ENCODE results near the gene FPR1.
"Not testable (repeated sequence)": the region's sequence is repeated elsewhere in the genome, so short reads cannot be mapped to it uniquely, and the experiment has no call there.

Gene FPR1

GRCh38 chr19:51738523-51738922, 13.2 kb downstream of the FPR1 start:
- not testable (repeated sequence) for H3K4me1 ChIP-seq (ENCODE audit: control insufficient read depth in 1 of 2, insufficient read depth in 2 of 2, low read length in 2 of 2); H3K9me3 ChIP-seq (ENCODE audit: control insufficient read depth in 1 of 2, low read length in 2 of 2); H3K27me3 ChIP-seq (ENCODE audit: control insufficient read depth in 1 of 2, insufficient read depth in 2 of 2, low read length in 2 of 2); H3K4me3 ChIP-seq (ENCODE audit: low read depth in 1 of 2, low read length in 2 of 2); H3K9ac ChIP-seq (ENCODE audit: low read depth in 1 of 2, low read length in 2 of 2); H3K36me3 ChIP-seq (ENCODE audit: control insufficient read depth in 1 of 2, insufficient read depth in 2 of 2, low read length in 2 of 2); H3K27ac ChIP-seq (ENCODE audit: low read depth, low read length)

GRCh38 chr19:51737924-51738323, 13.8 kb downstream of the FPR1 start:
- Histone ChIP-seq H3K9me3 (ENCODE audit: control insufficient read depth in 1 of 2, low read length in 2 of 2) (no peaks in the 10 kb centered on the region), H3K36me3 (ENCODE audit: control insufficient read depth in 1 of 2, insufficient read depth in 2 of 2, low read length in 2 of 2) (no peaks in the 10 kb centered on the region), H3K9ac (ENCODE audit: low read depth in 1 of 2, low read length in 2 of 2) (no peak overlapping the region), H3K4me1 (ENCODE audit: control insufficient read depth in 1 of 2, insufficient read depth in 2 of 2, low read length in 2 of 2) (no peaks in the 10 kb centered on the region), H3K27ac (ENCODE audit: low read depth, low read length) (no peak overlapping the region), H3K27me3 (ENCODE audit: control insufficient read depth in 1 of 2, insufficient read depth in 2 of 2, low read length in 2 of 2) (no peaks in the 10 kb centered on the region), H3K4me3 (ENCODE audit: low read depth in 1 of 2, low read length in 2 of 2) (no peak overlapping the region)

GRCh38 chr19:51737389-51737788, 14.3 kb downstream of the FPR1 start:
- no peaks in the 10 kb centered on the region for H3K27me3 ChIP-seq (ENCODE audit: control insufficient read depth in 1 of 2, insufficient read depth in 2 of 2, low read length in 2 of 2)
- H3K9me3 ChIP-seq (ENCODE audit: control insufficient read depth in 1 of 2, low read length in 2 of 2) = no peaks in the 10 kb centered on the region
- no peak overlapping the region for H3K4me3 ChIP-seq (ENCODE audit: low read depth in 1 of 2, low read length in 2 of 2)

GRCh38 chr19:51735759-51736449, 15.8 kb downstream of the FPR1 start:
- H3K4me1 ChIP-seq (ENCODE audit: control insufficient read depth in 1 of 2, insufficient read depth in 2 of 2, low read length in 2 of 2) = no peaks in the 10 kb centered on the region
- H3K27ac ChIP-seq (ENCODE audit: low read depth, low read length) = no peak overlapping the region
- no peaks in the 10 kb centered on the region for H3K36me3 ChIP-seq (ENCODE audit: control insufficient read depth in 1 of 2, insufficient read depth in 2 of 2, low read length in 2 of 2)
- no peak overlapping the region for H3K9ac ChIP-seq (ENCODE audit: low read depth in 1 of 2, low read length in 2 of 2)
- no peaks in the 10 kb centered on the region for H3K27me3 ChIP-seq (ENCODE audit: control insufficient read depth in 1 of 2, insufficient read depth in 2 of 2, low read length in 2 of 2)
- H3K4me3 ChIP-seq (ENCODE audit: low read depth in 1 of 2, low read length in 2 of 2) = no peak overlapping the region
- no peaks in the 10 kb centered on the region for H3K9me3 ChIP-seq (ENCODE audit: control insufficient read depth in 1 of 2, low read length in 2 of 2)

More at GRCh38 chr19:51737389-51737788, 14.3 kb downstream of the FPR1 start:
- no peak overlapping the region for H3K27ac ChIP-seq (ENCODE audit: low read depth, low read length)
- H3K4me1 ChIP-seq (ENCODE audit: control insufficient read depth in 1 of 2, insufficient read depth in 2 of 2, low read length in 2 of 2) = no peaks in the 10 kb centered on the region
- no peak overlapping the region for H3K9ac ChIP-seq (ENCODE audit: low read depth in 1 of 2, low read length in 2 of 2)
- no peaks in the 10 kb centered on the region for H3K36me3 ChIP-seq (ENCODE audit: control insufficient read depth in 1 of 2, insufficient read depth in 2 of 2, low read length in 2 of 2)

DNA sequence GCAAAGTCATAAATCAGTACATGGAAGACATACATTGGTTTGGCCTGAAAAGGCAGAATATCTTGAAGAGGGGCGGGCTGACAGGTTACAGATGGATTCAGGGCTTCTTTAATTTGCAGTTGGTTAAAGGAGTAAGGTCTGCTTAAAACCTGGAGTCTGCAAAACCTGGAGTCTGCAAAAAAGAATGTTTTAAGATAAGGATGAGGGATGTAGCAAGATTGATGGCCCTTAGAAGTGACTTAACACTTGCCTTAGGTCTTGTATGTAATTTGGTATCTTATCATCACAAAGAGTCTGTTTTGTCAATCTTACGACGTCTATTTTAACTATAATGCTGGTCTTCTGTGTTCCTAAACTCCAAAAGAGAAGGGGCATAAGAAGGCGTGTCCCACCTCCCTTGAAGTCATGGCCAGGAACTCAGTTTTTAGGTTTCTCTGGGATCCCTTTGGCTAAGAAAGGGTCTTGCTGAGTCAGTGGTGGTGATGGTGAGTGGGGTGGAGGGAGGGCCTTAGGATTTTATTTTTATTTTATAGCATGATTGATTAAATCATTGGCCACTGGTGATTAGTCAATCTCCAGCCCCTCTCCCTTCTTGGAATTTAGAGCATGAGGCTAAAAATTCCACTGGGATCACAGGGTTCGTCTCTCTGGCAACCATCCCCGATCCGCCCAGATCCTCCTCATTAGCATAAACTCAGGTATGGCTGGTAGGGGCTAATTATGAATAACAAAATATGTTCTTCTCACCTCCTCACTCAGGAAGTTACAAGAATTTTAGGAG, 17.7 kb downstream of the FPR1 start:
- Histone ChIP-seq H3K36me3 (ENCODE audit: control insufficient read depth in 1 of 2, insufficient read depth in 2 of 2, low read length in 2 of 2) (no peaks in the 10 kb centered on the region), H3K9me3 (ENCODE audit: control insufficient read depth in 1 of 2, low read length in 2 of 2) (peaks cover 0 to 3% of the 10 kb centered on the region in 2 donors), H3K9ac (ENCODE audit: low read depth in 1 of 2, low read length in 2 of 2) (no peak overlapping the region), H3K4me1 (ENCODE audit: control insufficient read depth in 1 of 2, insufficient read depth in 2 of 2, low read length in 2 of 2) (no peaks in the 10 kb centered on the region), H3K27me3 (ENCODE audit: control insufficient read depth in 1 of 2, insufficient read depth in 2 of 2, low read length in 2 of 2) (no peaks in the 10 kb centered on the region), H3K27ac (ENCODE audit: low read depth, low read length) (no peak overlapping the region), H3K4me3 (ENCODE audit: low read depth in 1 of 2, low read length in 2 of 2) (no peak overlapping the region)

- Histone ChIP-seq H3K27ac (ENCODE audit: low read depth, low read length) (no peak overlapping the region), H3K4me1 (ENCODE audit: control insufficient read depth in 1 of 2, insufficient read depth in 2 of 2, low read length in 2 of 2) (no peaks in the 10 kb centered on the region), H3K4me3 (ENCODE audit: low read depth in 1 of 2, low read length in 2 of 2) (no peak overlapping the region), H3K9me3 (ENCODE audit: control insufficient read depth in 1 of 2, low read length in 2 of 2) (peaks cover 0 to 3% of the 10 kb centered on the region in 2 donors), H3K9ac (ENCODE audit: low read depth in 1 of 2, low read length in 2 of 2) (no peak overlapping the region), H3K27me3 (ENCODE audit: control insufficient read depth in 1 of 2, insufficient read depth in 2 of 2, low read length in 2 of 2) (peaks cover 0 to 4% of the 10 kb centered on the region in 2 donors), H3K36me3 (ENCODE audit: control insufficient read depth in 1 of 2, insufficient read depth in 2 of 2, low read length in 2 of 2) (no peaks in the 10 kb centered on the region)
Measured at GRCh38 chr19:51729781-51730180, 21.9 kb downstream of the FPR1 start.

- Histone ChIP-seq H3K9ac (ENCODE audit: low read depth in 1 of 2, low read length in 2 of 2) (no peak overlapping the region), H3K9me3 (ENCODE audit: control insufficient read depth in 1 of 2, low read length in 2 of 2) (peaks cover 0 to 3% of the 10 kb centered on the region in 2 donors), H3K36me3 (ENCODE audit: control insufficient read depth in 1 of 2, insufficient read depth in 2 of 2, low read length in 2 of 2) (no peaks in the 10 kb centered on the region), H3K4me3 (ENCODE audit: low read depth in 1 of 2, low read length in 2 of 2) (no peak overlapping the region), H3K27ac (ENCODE audit: low read depth, low read length) (no peak overlapping the region), H3K27me3 (ENCODE audit: control insufficient read depth in 1 of 2, insufficient read depth in 2 of 2, low read length in 2 of 2) (peaks cover 0 to 4% of the 10 kb centered on the region in 2 donors), H3K4me1 (ENCODE audit: control insufficient read depth in 1 of 2, insufficient read depth in 2 of 2, low read length in 2 of 2) (no peaks in the 10 kb centered on the region)
Measured at GRCh38 chr19:51727349-51727880, 24.3 kb downstream of the FPR1 start.

GRCh38 chr19:51726049-51726448, 25.6 kb downstream of the FPR1 start:
- Histone ChIP-seq H3K4me3 (ENCODE audit: low read depth in 1 of 2, low read length in 2 of 2) (no peak overlapping the region), H3K27ac (ENCODE audit: low read depth, low read length) (no peak overlapping the region), H3K9ac (ENCODE audit: low read depth in 1 of 2, low read length in 2 of 2) (no peak overlapping the region), H3K27me3 (ENCODE audit: control insufficient read depth in 1 of 2, insufficient read depth in 2 of 2, low read length in 2 of 2) (peaks cover under 1 to 4% of the 10 kb centered on the region in 2 donors), H3K9me3 (ENCODE audit: control insufficient read depth in 1 of 2, low read length in 2 of 2) (peaks cover 0 to 3% of the 10 kb centered on the region in 2 donors), H3K36me3 (ENCODE audit: control insufficient read depth in 1 of 2, insufficient read depth in 2 of 2, low read length in 2 of 2) (no peaks in the 10 kb centered on the region), H3K4me1 (ENCODE audit: control insufficient read depth in 1 of 2, insufficient read depth in 2 of 2, low read length in 2 of 2) (no peaks in the 10 kb centered on the region)

- H3K9ac ChIP-seq (ENCODE audit: low read depth in 1 of 2, low read length in 2 of 2) = no peak overlapping the region
- no peak overlapping the region for H3K4me3 ChIP-seq (ENCODE audit: low read depth in 1 of 2, low read length in 2 of 2)
- no peaks in the 10 kb centered on the region for H3K9me3 ChIP-seq (ENCODE audit: control insufficient read depth in 1 of 2, low read length in 2 of 2)
- peaks cover 6 to 7% of the 10 kb centered on the region in 2 donors for H3K27me3 ChIP-seq (ENCODE audit: control insufficient read depth in 1 of 2, insufficient read depth in 2 of 2, low read length in 2 of 2)
- H3K4me1 ChIP-seq (ENCODE audit: control insufficient read depth in 1 of 2, insufficient read depth in 2 of 2, low read length in 2 of 2) = no peaks in the 10 kb centered on the region
- no peaks in the 10 kb centered on the region for H3K36me3 ChIP-seq (ENCODE audit: control insufficient read depth in 1 of 2, insufficient read depth in 2 of 2, low read length in 2 of 2)
- no peak overlapping the region for H3K27ac ChIP-seq (ENCODE audit: low read depth, low read length)
Measured at GRCh38 chr19:51724543-51724942, 27.1 kb downstream of the FPR1 start.

DNA sequence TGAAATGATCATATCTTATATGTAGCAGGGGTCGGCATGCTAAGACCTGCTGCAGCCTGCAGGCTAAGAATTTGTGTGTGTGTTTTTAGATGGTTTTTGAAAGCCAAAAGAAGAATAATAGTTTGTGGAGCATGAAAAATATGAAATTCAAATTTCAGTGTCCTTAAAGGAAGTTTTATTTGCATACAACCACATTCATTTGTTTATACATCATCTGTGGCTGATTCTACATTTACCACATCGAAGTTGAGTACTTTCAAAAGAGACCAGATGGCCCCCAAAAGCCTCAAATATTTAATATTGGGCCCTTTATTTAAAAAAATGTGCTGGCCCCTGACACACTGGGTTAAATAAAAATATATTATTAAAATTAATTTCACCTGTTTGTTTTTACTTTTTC, 29.2 kb downstream of the FPR1 start:
- Histone ChIP-seq H3K4me3 (ENCODE audit: low read depth in 1 of 2, low read length in 2 of 2) (no peak overlapping the region), H3K36me3 (ENCODE audit: control insufficient read depth in 1 of 2, insufficient read depth in 2 of 2, low read length in 2 of 2) (no peaks in the 10 kb centered on the region), H3K9ac (ENCODE audit: low read depth in 1 of 2, low read length in 2 of 2) (no peak overlapping the region), H3K4me1 (ENCODE audit: control insufficient read depth in 1 of 2, insufficient read depth in 2 of 2, low read length in 2 of 2) (no peaks in the 10 kb centered on the region), H3K27me3 (ENCODE audit: control insufficient read depth in 1 of 2, insufficient read depth in 2 of 2, low read length in 2 of 2) (peaks cover 15 to 16% of the 10 kb centered on the region in 2 donors), H3K9me3 (ENCODE audit: control insufficient read depth in 1 of 2, low read length in 2 of 2) (no peaks in the 10 kb centered on the region), H3K27ac (ENCODE audit: low read depth, low read length) (no peak overlapping the region)

All from duodenal mucosa (tissue), 2 donors.